Endothelial cell of umbilical vein (primary cell): Measurements from ENCODE around the gene PPP2R5A. TPM values are rescaled to one million over a fixed set of nuclear protein-coding genes. Genes with fewer than 3 reads are reported as not detected.

ENCODE experiments used
- BruUV-seq: library from RNA; stranded (reverse); fragments of 400-500 nt; replicated peaks from 2 replicates; lab custom pipeline; 2021; lab: Mats Ljungman, UMichigan
- CTCF ChIA-PET: fragments of 300-600, 350-600 bp; sonication (Branson Sonifier 250); formaldehyde crosslinking; loops from one replicate; lab custom pipeline; 2021; ENCODE audit warnings: antibody characterized with exemption, inconsistent platforms; lab: Charles Lee
- POLR2A ChIA-PET: fragments of 300-600, 350-600 bp; sonication (Branson Sonifier 250); formaldehyde crosslinking; loops from one replicate; lab custom pipeline; 2021; ENCODE audit warnings: antibody characterized with exemption, inconsistent platforms; lab: Charles Lee
- DNase-seq: peaks from one replicate; pipeline ENCODE4 v3.0.0-alpha.2; 2011; ENCODE audit warnings: low read depth, low spot score
- FAIRE-seq: peaks from 2 replicates; lab custom pipeline; 2011; peaks lifted over from hg19 to GRCh38; lab: Jason Lieb, UNC
- H2AFZ ChIP-seq: 2 replicates; pipeline ENCODE4 v1.6.0; 2012; ENCODE audit warnings: low read depth, low read length, control low read depth, inconsistent platforms
- H3K27ac ChIP-seq: 2 replicates; pipeline ENCODE4 v1.5.1; 2011; ENCODE audit warnings: low read depth, mild to moderate bottlenecking, control low read depth, low read length, moderate library complexity; ENCODE audit not compliant: insufficient read depth
- H3K27me3 ChIP-seq, 2 experiments: 2 replicates each; pipeline versions ENCODE4 v1.6.0 to v1.6.1; 2011; ENCODE audit warnings: low read length in 2 of 2, mixed read lengths in 1 of 2; ENCODE audit not compliant: control insufficient read depth in 2 of 2, insufficient read depth in 2 of 2
- H3K36me3 ChIP-seq, 2 experiments: 2 replicates in 1 of 2; 3 replicates in 1 of 2; pipeline ENCODE4 v1.5.1; 2011; ENCODE audit warnings: low read length in 2 of 2, mild to moderate bottlenecking in 1 of 2, moderate library complexity in 1 of 2; ENCODE audit not compliant: control insufficient read depth in 2 of 2, insufficient read depth in 2 of 2; ENCODE audit errors: extremely low read depth in 1 of 2
- H3K4me1 ChIP-seq: 3 replicates; pipeline ENCODE4 v1.5.1; 2011; ENCODE audit warnings: mild to moderate bottlenecking, low read length; ENCODE audit not compliant: control insufficient read depth, insufficient read depth; ENCODE audit errors: extremely low read depth
- H3K4me2 ChIP-seq: 2 replicates; pipeline ENCODE4 v1.6.1; 2011; ENCODE audit warnings: low read length, control low read depth, mixed read lengths; ENCODE audit not compliant: insufficient read depth
- H3K4me3 ChIP-seq, 3 experiments: fragments of 200-600 bp in 1 of 3; sonication (generic), shearing (Covaris generic) in 1 of 3; replicated peaks in 1 of 3; 2 replicates each; pipeline ENCODE4 v1.5.1; 2011 to 2016; ENCODE audit warnings: control low read depth in 3 of 3, low read length in 3 of 3, mild to moderate bottlenecking in 2 of 3, inconsistent platforms in 1 of 3, low read depth in 1 of 3, moderate library complexity in 1 of 3; ENCODE audit not compliant: insufficient read depth in 1 of 3
- H3K79me2 ChIP-seq: 2 replicates; pipeline ENCODE4 v1.6.0; 2012; ENCODE audit warnings: low read length, inconsistent platforms; ENCODE audit not compliant: control insufficient read depth, insufficient read depth
- H3K9ac ChIP-seq: replicated peaks from 2 replicates; pipeline ENCODE3; 2011; ENCODE audit warnings: low read length, control low read depth; ENCODE audit not compliant: insufficient read depth; ENCODE audit errors: extremely low read depth
- H3K9me1 ChIP-seq: replicated peaks from 3 replicates; pipeline ENCODE4 v1.6.0; 2011; ENCODE audit warnings: mild to moderate bottlenecking, low read length; ENCODE audit not compliant: control insufficient read depth, insufficient read depth; ENCODE audit errors: extremely low read depth
- H3K9me3 ChIP-seq: replicated peaks from 2 replicates; pipeline ENCODE4 v1.5.1; 2012; ENCODE audit warnings: low read length, inconsistent platforms; ENCODE audit not compliant: control insufficient read depth, insufficient read depth
- H4K20me1 ChIP-seq: replicated peaks from 2 replicates; pipeline ENCODE3; 2011; ENCODE audit warnings: mild to moderate bottlenecking, low read length; ENCODE audit not compliant: control insufficient read depth, insufficient read depth; ENCODE audit errors: extremely low read depth
- EZH2 ChIP-seq: IDR thresholded peaks from 2 replicates; pipeline ENCODE4 v1.6.1; 2012; ENCODE audit warnings: borderline replicate concordance, low read depth, mild to moderate bottlenecking, moderate library complexity, low read length, inconsistent platforms; ENCODE audit not compliant: severe bottlenecking
- JUN ChIP-seq: IDR thresholded peaks from 2 replicates; pipeline ENCODE4 v1.6.1; 2011; ENCODE audit warnings: borderline replicate concordance, low read depth; ENCODE audit not compliant: insufficient read length, insufficient read depth
- MYC ChIP-seq: IDR thresholded peaks from one replicate; pipeline ENCODE4 v1.6.1; 2011; ENCODE audit warnings: mild to moderate bottlenecking, low read depth, low read length
- dilution Hi-C: fragments of 300-500 bp; cut with MboI; formaldehyde crosslinking; loops from one replicate; pipeline ENCODE4 v1.15.0; 2019; ENCODE audit warnings: low sequenced_read_pairs; ENCODE audit not compliant: extremely low pct_ligation_motif_present
- intact Hi-C: fragments of 100-400 bp; cut with micrococcal nuclease; formaldehyde crosslinking; loops from one replicate; pipeline ENCODE4 v1.10.0; 2022
- polyA plus RNA-seq, 4 experiments: library from polyadenylated mRNA; depleted of rRNA in 3 of 4; stranded (reverse) in 3 of 4; unstranded in 1 of 4; fragments of >200 nt; gene quantifications; 2 replicates each; pipeline versions ENCODE4 v1.2.1 to v1.2.3, GENCODE V29; 2011 to 2012; ENCODE audit warnings: missing spikeins in 1 of 4
- small RNA-seq: library from RNA; depleted of rRNA; stranded (forward); fragments of <200 nt; gene quantifications from one replicate; pipeline ENCODE3, GENCODE V24; 2012; ENCODE audit warnings: low replicate concordance, low read depth; ENCODE audit not compliant: insufficient read depth, insufficient read length
- total RNA-seq: library from RNA; stranded (reverse); gene quantifications from 2 replicates; pipeline ENCODE4 v1.2.3, GENCODE V29; 2021

PPP2R5A gene
- total and polyA plus RNA-seq, 2 donors (not counting 3 experiments of a cell fraction or from before 2014, with no cell fraction given) = 11.9 to 34.5 TPM

DNA sequence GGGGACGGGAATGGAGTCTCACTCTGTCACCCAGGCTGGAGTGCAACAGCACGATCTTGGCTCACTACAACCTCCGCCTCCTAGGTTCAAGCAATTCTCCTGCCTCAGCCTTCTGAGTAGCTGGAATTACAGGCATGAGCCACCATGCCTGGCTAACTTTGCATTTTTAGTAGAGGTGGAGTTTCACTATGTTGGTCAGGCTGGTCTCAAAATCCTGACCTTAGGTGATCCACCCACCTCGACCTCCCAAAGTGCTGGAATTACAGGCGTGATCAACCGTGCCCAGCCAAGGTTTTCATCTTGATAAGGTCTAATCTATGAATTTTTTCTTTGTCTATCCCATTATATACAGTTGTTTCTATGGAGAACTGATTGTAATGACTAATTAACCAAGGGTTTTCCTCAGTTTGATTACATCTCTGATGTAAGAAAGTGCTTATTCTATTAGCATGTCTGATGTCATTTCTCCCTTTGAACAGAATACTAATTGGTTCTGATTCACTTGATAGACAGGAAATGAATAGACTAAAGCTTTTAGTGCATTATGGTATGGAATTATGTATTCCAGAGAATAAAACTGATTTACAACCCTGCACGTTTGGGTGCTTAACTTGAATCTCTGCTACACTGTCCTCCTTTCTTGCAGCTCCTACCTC lies 117.6 kb downstream of the PPP2R5A start:
- H3K36me3 ChIP-seq = peaks cover 0 to 8% of the 10 kb centered on the region in 2 experiments
- FAIRE-seq = peak; percentile 35

DNA sequence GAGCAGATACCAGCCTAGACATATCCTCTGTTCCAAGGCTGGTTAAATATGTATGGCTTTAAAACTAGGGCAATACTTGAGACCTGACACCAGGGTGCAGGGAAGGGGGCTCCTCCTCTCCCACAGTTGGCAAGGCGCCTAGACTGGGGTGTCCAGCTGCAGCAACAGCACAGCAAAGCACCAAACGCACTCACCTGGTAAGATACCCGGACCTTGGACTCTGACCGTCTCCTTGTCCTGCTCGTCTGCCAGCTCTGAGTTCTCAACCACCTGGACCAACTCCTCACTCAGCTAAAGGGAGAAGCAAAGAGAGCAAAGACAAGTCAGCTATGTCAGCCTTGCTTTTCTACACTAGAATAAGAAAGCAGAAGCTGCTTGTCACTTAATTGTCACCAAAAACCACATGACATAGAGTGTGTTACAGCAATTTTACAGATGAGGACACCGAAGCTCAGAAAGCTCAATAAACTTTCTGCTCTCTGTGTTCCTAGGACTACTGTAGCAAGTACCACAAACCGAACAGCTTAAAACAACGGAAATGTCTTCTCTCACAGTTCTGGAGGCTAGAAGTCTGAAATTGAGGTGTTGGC lies 125.1 kb downstream of the PPP2R5A start:
- Histone ChIP-seq H3K4me1 (peaks cover 6% of the 10 kb centered on the region), H3K36me3 (peaks cover 3 to 23% of the 10 kb centered on the region in 2 experiments), H4K20me1 (no peaks in the 10 kb centered on the region), H3K79me2 (peaks cover 7% of the 10 kb centered on the region), H3K9me3 (no peaks in the 10 kb centered on the region), H3K9ac (no peak overlapping the region), H3K27ac (no peak overlapping the region), H3K27me3 (no peaks in the 10 kb centered on the region), H3K4me3 (no peak overlapping the region), H2AFZ (no peak overlapping the region), H3K9me1 (no peaks in the 10 kb centered on the region), H3K4me2 (no peak overlapping the region)
- no TSS peak for BruUV-seq
- FAIRE-seq (no peak), DNase-seq (no peak)
- dilution Hi-C loops (no loop called here), intact Hi-C loops (no loop called here)
- ChIA-PET POLR2A (no interaction called here), CTCF (interaction anchor here (1.2 to 1.6 kb wide), 2 partner anchors 46 to 340 kb away, joined by 3 to 4 read pairs; no protein-coding TSS in a partner anchor)
- no peak for TF ChIP-seq MYC

More for the DNA sequence above, 117.6 kb downstream of the PPP2R5A start:
- Histone ChIP-seq H3K4me1 (peaks cover 4% of the 10 kb centered on the region), H3K9me3 (no peaks in the 10 kb centered on the region), H3K9ac (no peak overlapping the region), H3K4me2 (no peak overlapping the region), H3K4me3 (no peak overlapping the region), H3K27me3 (no peaks in the 10 kb centered on the region), H4K20me1 (no peaks in the 10 kb centered on the region), H3K27ac (peak overlapping the region; percentile 27), H2AFZ (no peak overlapping the region), H3K9me1 (no peaks in the 10 kb centered on the region), H3K79me2 (no peaks in the 10 kb centered on the region)
- BruUV-seq = no TSS peak
- POLR2A ChIA-PET = no interaction called here
- dilution Hi-C loops (no loop called here), intact Hi-C loops (no loop called here)
- CTCF ChIA-PET = interaction anchor here (1.2 kb wide), 1 partner anchor 53 kb away, joined by 3 read pairs; no protein-coding TSS in a partner anchor
- TF ChIP-seq EZH2 = no peak
- TF ChIP-seq JUN = peak; percentile 10
- no peak for DNase-seq

Small RNA genes lying within 50 kb of the gene (small RNA-seq; reads per million reads assigned to genes)
- not detected for gene SNORA16B

Other genes starting within 250 kb of the PPP2R5A start
- gene INTS7, start 249.9 kb upstream of the PPP2R5A start, total RNA-seq = 16.1 and 18.1 TPM in 2 replicates
- 9.0 and 9.1 TPM in 2 replicates for gene INTS7, start 249.9 kb upstream of the PPP2R5A start, polyA plus RNA-seq
- gene DTL, start 249.7 kb upstream of the PPP2R5A start, total RNA-seq = 26.5 and 27.2 TPM in 2 replicates
- 10.1 and 11.2 TPM in 2 replicates for gene DTL, start 249.7 kb upstream of the PPP2R5A start, polyA plus RNA-seq
- 18.4 and 21.0 TPM in 2 replicates for gene PACC1, start 129.5 kb downstream of the PPP2R5A start, total RNA-seq
- 22.3 and 27.0 TPM in 2 replicates for gene PACC1, start 129.5 kb downstream of the PPP2R5A start, polyA plus RNA-seq
- gene NENF, start 147.5 kb downstream of the PPP2R5A start, total RNA-seq = 20.5 and 23.0 TPM in 2 replicates
- 19.8 and 21.6 TPM in 2 replicates for gene NENF, start 147.5 kb downstream of the PPP2R5A start, polyA plus RNA-seq